ENCODE results near the gene COPZ1. TPM values are rescaled to one million over a fixed set of nuclear protein-coding genes. Genes with fewer than 3 reads are reported as not detected.

Gene COPZ1
- total and polyA plus RNA-seq, 9 of the 15 experiments (the other 6 are each of a cell fraction or from before 2014, with no cell fraction given) = 137 to 487 (median 233) TPM

- TF ChIP-seq SNIP1 (IDR thresholded peaks at IDR 0.05; ENCODE audit: low read depth) (no peak), HOXB6 (CRISPR knock-in tag; IDR thresholded peaks at IDR 0.05; ENCODE audit: borderline replicate concordance) (no peak)
These were observed 5.5 kb downstream of the COPZ1 start (continued) for GRCh38 chr12:54330442-54330841.

DNA sequence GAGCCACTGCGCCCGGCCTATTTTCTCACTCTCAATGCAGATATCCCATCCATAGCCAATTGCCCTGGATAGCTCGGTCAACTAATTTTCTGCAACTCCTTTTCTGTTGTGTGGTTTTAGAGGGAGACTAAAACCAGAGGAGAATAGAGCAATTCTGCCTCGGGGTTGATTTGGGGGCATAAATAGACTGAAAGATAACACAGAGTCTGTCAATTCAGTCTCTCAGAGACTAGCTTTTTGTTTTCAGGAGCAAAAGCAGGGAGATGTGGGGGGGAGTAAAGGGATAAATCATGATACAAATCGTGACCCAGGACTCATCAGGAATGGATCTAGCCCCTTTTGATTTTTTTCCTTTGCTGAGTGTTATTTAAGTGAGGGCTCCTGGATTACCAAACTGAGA lies 6.5 kb downstream of the COPZ1 start:
- ChIA-PET CTCF (ENCODE audit: low intra/inter-chr PET ratio) (no interaction called here), POLR2A (interaction anchor here (1.4 to 8.4 kb wide), 3 partner anchors 10 to 46 kb away, joined by 4 to 67 read pairs (median 5); no protein-coding TSS in a partner anchor)
- no peak for ATAC-seq
- H2AFZ ChIP-seq (ENCODE audit: low read depth, low read length) = no peak overlapping the region
- H3K27ac ChIP-seq (ENCODE audit: extremely low read depth, low read depth, low read length) = peak overlapping the region; percentile 35; the same call in 2 of the 3 replicates
- no peaks in the 10 kb centered on the region for H3K27me3 ChIP-seq (ENCODE audit: control insufficient read depth in 2 of 2, insufficient read depth in 2 of 2, low read length in 2 of 2)
- no peaks in the 10 kb centered on the region; the same call in 1 of the 2 replicates for H4K20me1 ChIP-seq (replicated peaks; ENCODE audit: control insufficient read depth, insufficient read depth, low read length)
- in situ Hi-C loops (cut with MboI) = no loop called here
- H3K36me3 ChIP-seq (ENCODE audit: control insufficient read depth, insufficient read depth, low read length) = peaks cover 42% of the 10 kb centered on the region
- no peak overlapping the region for H3K4me2 ChIP-seq (ENCODE audit: insufficient read depth, low read length)
- peak overlapping the region in 1 of 2 experiments; percentile 42; a peak in 1 of 4 replicates for H3K9ac ChIP-seq (ENCODE audit: insufficient read depth in 1 of 2, low read depth in 2 of 2, low read length in 2 of 2)
- no peaks in the 10 kb centered on the region for H3K9me1 ChIP-seq (ENCODE audit: control insufficient read depth, insufficient read depth, low read length)
- peaks cover 94% of the 10 kb centered on the region for H3K79me2 ChIP-seq (ENCODE audit: control insufficient read depth, insufficient read depth, low read length)
- no TSS peak for BruUV-seq (replicated peaks)
- no peak for FAIRE-seq
- peaks cover 33 to 41% of the 10 kb centered on the region in 2 experiments; a peak in 4 of 5 replicates for H3K4me1 ChIP-seq (replicated peaks in 1 of 2; ENCODE audit: control insufficient read depth in 2 of 2, insufficient read depth in 2 of 2, low read length in 2 of 2)
- DNase-seq (ENCODE audit: extremely low read depth in 1 of 4, low spot score in 3 of 4) = no peak
- no peak overlapping the region for H3K4me3 ChIP-seq
- no peaks in the 10 kb centered on the region for H3K9me3 ChIP-seq (replicated peaks; ENCODE audit: control insufficient read depth, insufficient read depth, low read depth, low read length)
- 82% methylated on average over 5 of the region's 5 CpGs for WGBS (ENCODE audit: insufficient coverage, low coverage, missing lambda C conversion rate)
- intact Hi-C loops (cut with micrococcal nuclease) = no loop called here
- TF ChIP-seq BACH1 (tag; IDR thresholded peaks at IDR 0.05) = no peak
- TF ChIP-seq HOXB6 (CRISPR knock-in tag; IDR thresholded peaks at IDR 0.05; ENCODE audit: borderline replicate concordance) = no peak
- TF ChIP-seq ZNF184 (CRISPR knock-in tag; IDR thresholded peaks at IDR 0.05) = no peak
- no peak for TF ChIP-seq GTF3C2 (IDR thresholded peaks at IDR 0.05; ENCODE audit: borderline replicate concordance, extremely low read depth, insufficient read length)
- TF ChIP-seq CBX5 (IDR thresholded peaks at IDR 0.05; ENCODE audit: borderline replicate concordance, low read depth) = no peak
- TF ChIP-seq, protein P1, sequence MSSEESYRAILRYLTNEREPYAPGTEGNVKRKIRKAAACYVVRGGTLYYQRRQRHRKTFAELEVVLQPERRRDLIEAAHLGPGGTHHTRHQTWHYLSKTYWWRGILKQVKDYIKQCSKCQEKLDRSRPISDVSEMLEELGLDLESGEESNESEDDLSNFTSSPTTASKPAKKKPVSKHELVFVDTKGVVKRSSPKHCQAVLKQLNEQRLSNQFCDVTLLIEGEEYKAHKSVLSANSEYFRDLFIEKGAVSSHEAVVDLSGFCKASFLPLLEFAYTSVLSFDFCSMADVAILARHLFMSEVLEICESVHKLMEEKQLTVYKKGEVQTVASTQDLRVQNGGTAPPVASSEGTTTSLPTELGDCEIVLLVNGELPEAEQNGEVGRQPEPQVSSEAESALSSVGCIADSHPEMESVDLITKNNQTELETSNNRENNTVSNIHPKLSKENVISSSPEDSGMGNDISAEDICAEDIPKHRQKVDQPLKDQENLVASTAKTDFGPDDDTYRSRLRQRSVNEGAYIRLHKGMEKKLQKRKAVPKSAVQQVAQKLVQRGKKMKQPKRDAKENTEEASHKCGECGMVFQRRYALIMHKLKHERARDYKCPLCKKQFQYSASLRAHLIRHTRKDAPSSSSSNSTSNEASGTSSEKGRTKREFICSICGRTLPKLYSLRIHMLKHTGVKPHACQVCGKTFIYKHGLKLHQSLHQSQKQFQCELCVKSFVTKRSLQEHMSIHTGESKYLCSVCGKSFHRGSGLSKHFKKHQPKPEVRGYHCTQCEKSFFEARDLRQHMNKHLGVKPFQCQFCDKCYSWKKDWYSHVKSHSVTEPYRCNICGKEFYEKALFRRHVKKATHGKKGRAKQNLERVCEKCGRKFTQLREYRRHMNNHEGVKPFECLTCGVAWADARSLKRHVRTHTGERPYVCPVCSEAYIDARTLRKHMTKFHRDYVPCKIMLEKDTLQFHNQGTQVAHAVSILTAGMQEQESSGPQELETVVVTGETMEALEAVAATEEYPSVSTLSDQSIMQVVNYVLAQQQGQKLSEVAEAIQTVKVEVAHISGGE (CRISPR knock-in tag; IDR thresholded peaks at IDR 0.05) = no peak
- no peak for TF ChIP-seq MBD2 (IDR thresholded peaks at IDR 0.05; ENCODE audit: borderline replicate concordance, low read depth)
- TF ChIP-seq ZNF764 (CRISPR knock-in tag; IDR thresholded peaks at IDR 0.05; ENCODE audit: low read depth) = no peak
- TF ChIP-seq ZNF830 (CRISPR knock-in tag; IDR thresholded peaks at IDR 0.05) = no peak
- TF ChIP-seq ZNF445 (CRISPR knock-in tag; IDR thresholded peaks at IDR 0.05; ENCODE audit: low read depth) = no peak
